Stimulated activated CD8-positive, alpha-beta memory T cell treated with anti-CD3 and anti-CD28 coated beads, Interleukin-2, amount 100 ng/mL, for 1 hour (primary cell): ENCODE results near the gene MRPS34.

Experiments used
- DNase-seq, 2 donors: peaks; one replicate each; pipeline ENCODE4 v3.0.0-alpha.2; 2020; ENCODE audit warnings: low read depth in 2 of 2

The MRPS34 gene

DNA sequence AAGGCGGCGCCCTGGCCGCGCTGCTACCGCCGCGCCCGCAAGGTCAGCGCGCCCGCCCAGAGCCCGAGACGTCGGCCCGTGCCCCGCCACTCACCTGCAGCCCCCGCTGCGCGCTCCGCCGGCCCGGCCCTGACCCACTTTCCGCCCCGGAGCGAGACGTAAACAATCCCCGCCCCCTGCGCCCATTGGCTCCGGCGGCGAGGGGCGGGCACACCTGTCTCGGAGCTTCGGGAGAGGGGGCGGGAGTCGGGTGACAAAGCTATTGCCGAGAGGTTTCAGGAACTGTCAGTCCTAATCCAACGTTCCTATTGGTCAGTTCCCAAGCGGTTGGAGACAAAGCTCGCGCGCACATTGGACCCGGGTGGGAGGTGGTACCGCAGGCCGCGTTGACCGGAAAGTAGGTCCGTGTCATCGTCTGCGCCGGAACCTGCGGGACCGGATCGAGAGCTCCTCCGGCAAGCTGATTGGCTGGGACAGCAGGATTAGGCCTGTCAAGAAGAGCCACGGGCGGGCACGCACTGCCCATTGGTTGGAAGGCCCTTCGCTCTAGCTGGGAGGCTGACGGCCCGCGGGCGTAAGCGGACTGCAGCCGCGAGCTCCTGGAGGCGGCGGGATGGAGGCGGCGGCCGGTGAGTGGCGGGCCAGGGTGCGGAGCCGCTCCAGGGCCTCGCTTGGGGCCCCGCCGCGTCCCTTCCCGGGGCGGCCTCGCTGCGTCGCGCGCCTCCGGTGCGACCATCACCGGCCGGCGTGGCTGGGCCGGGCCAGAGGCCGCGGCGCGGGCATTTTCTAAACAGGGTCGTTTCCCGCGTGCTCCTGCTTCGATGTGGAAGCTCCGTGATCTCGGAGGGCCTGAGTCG, 9.7 kb upstream of the MRPS34 start, which contains the start of the genes NUBP2 and SPSB3:
Gene NUBP2 (plus strand): TSS at position 553 of the 857 bp plus-strand sequence. CDS start 61 bp downstream, at position 614.
Gene SPSB3 (minus strand): TSS at position 164 of the 857 bp plus-strand sequence. CDS start 1,088 bp downstream, outside the sequence.
- peak; percentile 95 for DNase-seq

DNA sequence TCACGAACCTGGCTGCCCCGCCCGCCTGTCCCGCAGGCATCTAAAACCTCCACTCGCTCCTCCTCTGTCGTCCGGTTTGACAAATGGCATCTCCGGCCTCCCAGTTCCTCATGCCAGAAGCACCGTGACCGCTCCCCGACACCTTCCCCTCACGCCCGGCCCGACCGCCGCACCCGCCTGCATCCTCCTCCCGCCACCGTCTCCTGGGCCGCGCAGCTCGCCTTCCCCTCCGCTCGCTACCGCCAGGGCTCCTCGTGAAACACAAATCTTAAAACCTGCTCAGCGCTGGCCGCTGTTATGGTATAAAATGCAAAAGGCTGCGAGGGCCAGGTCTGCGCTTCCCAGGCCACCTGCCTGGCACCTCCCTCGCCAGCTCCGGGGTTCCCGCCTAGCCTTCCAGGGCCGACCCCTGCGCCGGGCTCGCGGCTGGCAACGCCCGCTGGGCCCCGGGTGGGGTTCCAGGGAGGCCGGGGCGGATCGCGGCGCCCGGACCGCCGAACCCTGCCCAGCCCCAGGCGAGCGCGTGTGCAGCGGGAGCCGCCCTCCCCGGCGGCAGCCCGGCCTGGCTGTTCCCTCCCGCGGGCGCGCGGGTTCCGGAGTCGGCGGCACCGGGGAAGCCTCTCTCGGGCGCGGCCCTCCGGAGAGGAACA, 8.9 kb upstream of the MRPS34 start:
- DNase-seq: no peak

DNA sequence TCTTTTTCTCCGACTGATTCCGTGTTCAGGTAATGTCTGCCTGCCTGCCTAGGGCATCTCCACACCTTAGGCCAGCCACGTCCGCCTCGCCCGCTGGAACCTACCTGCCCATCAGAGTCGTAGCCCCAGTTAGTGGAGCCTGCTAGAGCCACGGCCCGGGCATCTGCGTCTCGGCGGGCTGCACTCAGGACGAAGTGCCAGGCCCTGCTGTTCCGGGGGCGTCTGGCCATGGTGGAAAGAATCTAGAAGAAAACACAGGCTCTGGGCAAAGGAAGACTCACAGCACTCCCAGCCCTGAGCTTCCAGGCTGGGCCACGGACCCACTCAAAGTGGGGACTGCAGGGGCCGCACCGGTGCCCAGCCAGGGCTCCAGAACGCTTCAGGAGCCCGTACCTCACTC, 8.3 kb upstream of the MRPS34 start:
- DNase-seq: no peak

DNA sequence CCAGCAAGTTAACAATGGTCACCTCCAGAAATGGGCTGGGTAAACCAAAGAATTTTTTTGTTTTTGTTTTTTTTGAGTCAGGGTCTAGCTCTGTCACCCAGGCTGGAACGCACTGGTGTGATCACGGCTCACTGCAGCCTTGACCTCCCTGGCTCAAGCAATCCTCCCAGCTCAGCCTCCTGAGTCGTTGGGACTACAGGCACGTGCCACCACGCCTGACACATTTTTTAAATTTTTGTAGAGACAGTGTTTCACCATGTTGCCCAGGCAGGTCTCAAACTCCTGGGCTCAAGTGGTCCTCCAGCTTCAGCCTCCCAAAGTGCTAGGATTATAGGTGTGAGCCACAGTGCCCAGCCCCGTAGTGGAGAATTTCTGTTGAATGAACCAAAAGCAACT, 7.7 kb upstream of the MRPS34 start:
- no peak for DNase-seq

DNA sequence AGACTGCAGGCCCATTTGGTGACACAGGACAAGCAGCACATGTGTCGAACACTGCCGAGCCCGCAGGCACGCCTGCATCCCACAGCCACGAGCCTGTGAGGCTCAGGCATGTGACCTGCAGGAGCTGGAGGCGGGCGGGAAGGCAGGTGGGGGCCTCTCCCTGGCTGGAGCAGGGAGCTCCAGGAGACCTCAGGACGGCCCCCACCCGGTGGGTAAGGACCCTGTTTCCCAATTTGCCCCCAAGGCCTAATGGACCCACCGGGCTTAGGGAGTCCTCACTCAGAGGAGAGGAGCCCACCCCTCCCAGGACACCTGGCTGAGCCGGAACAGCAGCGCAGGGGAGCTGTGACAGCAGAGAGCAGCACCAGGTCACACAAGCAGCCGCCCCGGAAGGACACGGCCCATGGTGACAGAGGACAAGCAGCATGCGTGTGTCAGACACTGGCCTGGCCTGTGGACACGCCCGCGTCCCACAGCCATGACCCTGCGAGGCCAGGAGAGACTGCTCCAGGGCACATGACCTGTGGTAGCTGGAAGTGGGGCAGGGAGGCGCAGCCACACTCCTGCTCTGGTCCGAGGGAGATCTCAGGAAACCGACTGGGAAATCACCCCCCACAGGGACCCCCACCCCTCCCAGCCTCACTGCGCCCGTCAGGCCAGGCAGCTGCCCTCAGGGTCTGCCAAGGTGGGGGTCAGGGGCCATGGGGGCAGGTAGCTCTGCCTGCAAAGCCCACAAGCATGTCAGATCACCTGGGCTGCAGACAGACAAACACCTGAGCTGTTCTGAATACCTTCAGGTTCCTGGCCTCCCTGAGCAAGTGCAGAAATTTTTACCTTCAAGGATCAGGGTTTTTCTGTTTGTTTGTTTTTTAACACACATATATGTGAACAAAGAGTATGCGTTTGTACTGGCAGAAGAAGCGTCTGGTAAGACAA, 7.1 kb upstream of the MRPS34 start:
- DNase-seq: no peak

DNA sequence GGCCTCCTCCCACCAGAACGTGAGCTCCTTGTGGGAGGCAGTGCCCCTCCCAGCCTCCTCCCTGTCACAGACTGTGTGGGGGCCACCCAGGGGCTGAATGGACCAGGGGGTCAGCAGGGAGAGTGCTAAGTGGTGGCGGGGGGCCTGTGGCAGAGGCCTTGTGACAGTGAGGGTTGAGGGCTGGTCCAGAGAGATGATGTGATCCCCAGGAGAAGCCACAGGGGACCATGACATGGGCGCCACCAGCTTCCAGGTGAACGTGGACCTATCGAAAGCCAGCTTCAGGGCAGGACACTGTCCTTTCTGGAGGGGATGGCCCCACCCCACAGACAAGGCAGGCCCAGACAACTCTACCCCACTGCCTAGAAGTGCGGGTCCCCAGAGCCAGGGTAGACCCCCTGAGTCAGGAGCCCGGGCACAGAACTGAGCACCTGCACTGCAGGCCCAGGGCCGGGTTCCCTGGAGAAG, 6.3 kb upstream of the MRPS34 start:
- DNase-seq: no peak

DNA sequence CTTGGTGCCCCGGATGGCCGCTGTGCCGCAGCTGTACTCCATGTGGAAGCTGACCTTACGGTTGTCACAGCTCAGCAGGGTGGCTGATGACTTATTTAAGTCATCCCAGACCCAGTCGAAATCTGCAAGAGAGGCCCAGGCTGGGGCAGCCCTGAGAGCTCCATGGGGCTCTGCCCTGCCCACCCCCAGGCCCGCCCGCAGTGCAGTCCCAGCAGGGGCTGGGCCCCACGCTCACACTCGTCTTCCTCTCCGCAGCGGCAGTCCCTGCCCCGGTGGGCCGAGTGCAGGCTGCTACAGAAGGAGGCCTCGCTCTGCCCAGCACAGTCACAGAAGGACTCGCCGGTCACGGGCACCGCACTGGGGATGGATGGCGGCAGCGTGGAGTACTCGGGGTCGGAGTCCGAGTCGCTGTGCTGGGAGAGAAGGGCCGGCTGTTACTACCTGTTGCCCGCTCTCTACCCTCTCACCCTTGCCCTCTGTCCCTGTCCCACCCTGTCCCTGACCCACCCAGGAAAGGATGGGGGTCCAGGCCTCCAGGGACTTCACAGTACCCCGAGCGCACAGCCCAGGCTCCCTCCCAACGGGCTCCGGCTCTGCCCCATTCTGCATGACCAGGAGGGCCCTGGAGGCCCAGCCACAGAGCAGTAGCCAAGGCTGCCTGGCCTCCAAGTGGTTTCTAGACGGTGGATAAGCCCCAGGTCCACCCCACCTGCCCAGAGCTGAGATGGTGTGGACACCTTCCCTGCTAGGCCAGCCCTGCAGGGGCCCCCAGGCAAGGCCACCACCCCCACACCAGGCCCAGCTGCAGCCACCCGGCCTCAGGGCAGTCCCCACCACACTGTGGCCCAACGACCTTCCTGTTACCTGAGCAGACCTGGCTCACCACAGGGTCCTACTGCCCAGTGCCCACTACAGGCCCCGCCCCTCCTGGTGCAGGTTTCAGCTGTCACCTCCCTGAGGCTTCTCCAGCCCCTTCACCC, 5.6 kb upstream of the MRPS34 start:
- DNase-seq: no peak

DNA sequence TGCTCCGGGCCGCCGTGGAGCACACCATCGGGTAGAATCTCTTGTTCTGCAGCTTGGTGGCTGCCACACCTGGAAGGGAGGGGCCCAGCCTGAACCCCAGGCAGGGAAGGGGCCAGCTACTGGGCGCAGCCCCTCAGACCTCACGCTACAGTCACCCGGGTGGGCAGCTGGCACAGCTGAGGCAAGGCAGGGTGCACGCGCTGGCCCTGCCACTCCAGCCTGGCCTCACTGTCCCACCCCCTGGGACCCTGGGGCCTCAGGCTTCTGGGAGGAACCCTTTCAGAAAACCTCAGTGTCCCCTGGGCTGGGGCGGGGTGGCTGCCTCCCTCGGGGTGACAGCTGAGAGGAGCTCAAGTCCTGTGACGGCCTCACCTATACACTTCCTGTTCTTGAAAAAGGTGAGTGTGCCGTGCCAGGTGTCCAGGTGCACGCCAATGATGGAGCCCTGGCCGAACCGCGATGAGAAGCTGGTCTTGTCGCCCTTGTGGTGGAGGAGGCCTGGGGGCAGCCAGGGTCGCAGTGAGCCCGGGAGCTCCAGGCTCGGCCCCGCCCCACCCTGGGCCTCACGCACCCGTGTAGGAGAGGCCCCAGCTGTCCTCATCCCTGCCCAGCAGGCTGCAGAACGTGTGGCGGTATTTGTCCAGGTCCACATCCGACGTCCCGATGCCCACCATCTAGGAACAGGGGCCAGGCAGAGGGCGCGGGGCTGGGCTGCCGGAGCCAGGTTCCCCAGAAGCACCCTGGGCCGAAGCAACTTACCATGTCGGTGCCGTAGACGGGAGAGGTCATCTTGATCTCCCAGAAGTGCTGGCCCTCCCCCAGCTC, 4.7 kb upstream of the MRPS34 start:
- DNase-seq: no peak

DNA sequence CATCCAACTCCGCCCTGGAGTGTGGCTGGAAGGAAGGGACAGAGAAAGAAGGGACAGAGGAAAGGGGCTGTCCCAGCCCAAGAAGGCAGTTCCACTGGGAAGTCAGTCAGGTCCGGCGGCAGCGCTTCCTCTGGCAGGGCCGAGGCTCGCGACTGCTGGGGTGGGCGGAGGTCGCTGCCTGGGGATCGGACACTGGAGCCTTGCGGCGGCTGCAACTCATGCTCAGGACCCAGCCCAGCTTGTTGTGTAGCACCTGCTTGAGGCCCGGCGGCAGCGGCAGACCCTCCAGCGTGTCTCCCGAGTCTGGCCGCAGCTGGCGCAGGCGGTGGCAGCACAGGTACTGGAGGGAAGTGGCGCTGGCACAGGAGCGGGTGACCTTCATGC, 4.0 kb upstream of the MRPS34 start:
- no peak for DNase-seq

DNA sequence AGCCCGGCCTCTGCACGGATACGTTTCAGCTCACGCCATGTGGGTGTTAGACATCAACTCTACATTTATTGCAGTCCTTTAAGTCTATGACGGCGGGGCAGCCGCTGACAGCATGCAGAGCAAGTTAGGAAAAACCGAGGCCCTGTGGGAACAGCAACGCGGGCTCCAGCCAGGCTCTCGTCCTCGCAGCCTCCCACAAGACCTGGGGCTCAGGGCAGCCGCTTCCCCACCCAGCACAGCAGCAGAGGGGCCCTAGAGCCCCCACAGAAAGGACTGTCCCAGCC, 3.7 kb upstream of the MRPS34 start:
- no peak for DNase-seq

DNA sequence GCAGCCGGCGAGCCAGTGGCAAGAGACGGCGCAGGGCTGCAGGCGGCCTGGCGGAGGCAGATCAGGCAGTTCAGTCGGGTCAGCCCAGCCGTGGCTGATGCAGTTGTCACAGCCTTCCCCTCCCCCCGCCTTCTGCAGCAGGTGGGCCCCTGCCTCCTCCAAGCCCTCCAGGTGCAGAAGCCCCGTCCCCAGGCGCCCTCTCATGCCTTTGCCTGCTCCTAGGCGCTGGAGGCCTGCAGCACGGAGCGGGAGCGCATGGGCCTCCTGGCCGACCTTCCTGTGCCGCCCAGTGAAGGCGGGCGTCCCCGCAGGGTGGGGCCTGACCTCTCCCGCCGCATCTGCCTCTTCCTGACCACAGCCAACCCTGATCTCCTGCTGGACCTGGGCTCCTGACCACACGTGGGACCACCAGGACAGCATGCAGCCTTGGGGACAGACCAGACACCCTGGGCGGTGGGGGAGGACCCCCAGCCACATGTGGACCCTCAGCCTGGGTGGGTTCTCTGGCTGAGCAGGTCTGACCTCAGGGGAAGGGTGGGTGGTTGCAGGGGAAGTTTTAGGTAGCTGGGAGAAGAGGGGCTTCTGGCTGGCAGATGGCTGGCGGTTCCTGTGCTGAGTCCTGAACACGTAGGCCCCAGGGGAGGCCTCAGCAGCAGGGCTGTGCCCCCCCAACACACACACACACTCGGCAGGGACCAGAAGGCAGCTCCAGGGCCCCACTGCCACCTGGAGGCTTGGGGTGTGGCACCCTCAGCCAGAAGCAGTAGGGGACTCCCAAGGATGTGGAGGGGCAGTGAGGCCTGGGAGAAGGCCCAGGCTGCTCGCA, 3.1 kb upstream of the MRPS34 start:
- DNase-seq: no peak

DNA sequence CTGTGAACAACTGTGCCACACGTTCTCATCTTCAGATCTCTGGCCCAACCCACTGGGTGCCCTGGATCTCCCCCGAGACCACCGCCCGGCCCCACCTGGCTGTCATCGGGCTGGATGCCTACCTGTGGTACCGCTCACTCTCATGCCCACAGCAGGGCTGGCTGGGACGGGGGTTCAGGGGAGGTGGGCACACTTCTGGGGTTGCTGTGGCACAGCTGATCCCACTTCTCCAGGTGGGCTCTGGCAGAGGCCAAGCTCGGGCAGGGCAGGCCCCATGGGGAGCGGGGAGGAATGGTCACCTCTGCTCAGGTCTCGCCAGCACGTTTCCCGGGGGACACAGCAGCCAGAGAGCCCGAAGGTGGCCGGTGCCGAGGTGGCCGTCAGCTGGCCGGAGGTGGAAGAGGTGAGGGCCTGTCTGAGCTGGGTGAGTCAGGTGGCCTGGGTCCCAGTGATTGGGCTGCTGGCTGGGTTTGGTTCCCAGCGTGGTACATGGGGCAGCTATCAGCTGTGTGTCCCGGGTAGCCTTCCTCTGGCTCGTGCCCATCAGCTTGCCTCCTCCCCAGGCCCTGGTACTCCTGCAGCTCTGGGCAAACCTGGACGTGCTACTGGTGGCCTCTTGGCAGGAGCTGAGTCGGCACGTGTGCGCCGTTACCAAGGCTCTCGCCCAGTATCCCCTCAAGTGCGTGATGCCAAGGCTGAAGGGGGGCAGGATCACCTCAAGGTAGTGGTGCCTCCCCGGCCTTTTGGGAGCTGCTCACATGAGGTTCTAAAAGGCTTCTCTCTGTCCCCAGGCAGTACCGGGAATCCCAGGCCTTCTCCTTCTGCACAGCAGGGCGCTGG, 2.3 kb upstream of the MRPS34 start:
- no peak for DNase-seq

DNA sequence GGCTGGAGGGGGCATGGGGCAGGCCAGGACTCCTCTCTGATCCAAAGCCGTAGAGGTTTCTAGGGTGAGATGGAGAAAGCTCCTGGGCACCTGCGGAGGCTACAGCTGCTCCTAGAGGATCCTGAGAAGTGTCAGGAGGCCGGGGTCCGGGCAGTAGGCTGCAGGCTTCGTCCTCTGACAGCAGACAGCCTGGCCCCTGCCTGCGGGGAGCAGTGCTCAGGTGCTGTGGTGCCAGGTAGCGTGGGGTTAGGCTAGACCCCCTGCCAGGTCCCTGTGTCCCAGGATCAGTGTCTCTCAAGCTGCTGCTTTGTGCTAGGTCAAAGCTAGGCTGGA, 1.5 kb upstream of the MRPS34 start:
- no peak for DNase-seq

DNA sequence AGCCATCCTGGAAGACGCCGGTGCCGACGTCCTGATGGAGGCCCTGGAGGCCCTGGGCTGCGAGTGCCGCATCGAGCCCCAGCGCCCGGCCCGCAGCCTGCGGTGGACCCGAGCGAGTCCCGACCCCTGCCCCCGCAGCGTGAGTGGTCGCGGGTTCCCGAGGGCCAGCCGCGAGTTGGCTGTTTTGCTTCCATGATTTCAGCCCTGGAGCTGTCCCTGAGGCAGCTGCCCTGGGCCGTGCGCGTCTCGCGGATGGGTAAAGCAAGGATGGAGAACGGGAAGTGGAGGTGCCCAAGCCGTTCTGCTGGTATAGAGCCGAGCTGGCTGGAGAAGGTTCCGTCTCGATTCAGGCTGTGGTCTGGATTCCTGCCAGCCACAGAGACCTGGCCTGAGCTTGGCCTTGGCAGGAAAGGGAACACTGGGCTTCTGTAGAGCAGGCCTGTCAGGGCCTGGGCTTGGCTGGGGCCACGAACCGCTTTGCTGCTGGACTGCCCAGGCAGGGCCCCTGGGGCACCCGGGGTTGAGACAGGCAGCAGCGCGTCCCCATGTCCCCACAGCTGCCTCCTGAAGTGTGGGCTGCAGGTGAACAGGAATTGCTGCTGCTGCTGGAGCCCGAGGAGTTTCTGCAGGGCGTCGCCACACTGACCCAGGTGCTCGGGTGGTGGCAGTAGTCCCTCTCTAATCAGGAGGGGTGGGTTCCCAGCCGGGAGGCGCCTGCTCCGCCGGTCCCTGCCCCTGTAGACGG, 941 bp upstream of the MRPS34 start:
- DNase-seq: no peak

DNA sequence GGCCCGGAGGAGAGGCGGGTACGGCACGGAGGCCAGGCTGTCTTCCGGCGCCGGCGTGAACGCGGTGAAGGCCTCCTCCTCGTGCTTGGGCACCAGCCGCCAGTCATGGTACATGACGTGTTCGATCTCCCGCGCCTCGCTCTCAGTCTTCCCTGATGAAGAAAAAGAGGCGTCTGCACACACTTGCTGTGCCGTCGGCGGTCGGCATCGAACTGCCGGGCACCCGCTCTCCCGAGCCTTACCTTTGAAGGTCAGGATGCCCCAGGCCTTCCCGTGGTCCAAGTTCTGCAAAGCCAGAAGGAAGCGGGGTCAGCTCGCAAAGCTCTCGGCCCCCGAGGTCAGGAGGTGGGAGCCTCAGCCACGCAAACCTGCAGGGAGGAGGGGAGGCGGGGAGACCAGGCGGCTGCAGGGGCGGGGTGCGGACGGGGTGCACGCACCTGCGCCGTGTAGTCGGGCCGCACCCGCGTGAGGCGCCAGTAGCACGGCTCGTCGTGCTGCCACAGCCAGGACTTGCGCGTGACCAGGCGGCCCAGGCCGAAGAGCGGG, 499 bp downstream of the MRPS34 start, which contains the start of gene EME2:
Gene EME2 (plus strand): TSS at position 449 of the 546 bp plus-strand sequence. CDS start 418 bp downstream, outside the sequence.
- no peak for DNase-seq

DNA sequence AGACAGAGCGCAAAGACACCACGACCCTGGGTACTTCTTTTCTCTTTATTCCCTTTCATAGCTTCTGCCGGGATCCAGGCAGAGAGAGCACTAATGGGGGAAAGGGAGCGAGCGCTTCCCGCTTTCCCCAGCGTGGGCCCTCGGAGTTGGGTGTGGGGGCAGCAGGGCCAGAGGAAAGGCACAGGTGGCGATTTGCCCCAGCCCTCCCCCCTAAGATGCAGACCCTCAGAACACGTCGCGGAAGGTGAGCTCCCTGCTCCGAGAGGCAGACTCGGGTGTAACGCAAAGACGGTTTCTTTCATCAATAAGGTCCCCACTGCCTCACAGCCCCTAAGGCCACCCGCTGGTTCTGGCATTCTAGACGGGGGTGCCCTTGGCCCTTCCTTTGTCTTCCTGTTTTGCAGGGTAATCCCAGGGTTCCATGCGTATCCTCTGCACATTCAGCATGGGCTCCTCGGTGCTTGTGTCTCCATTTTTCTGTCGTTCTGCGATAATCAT, 1.0 kb downstream of the MRPS34 start:
- no peak for DNase-seq
